NCI-H146 (cell line): ENCODE measurements around the gene ARHGAP28.

Experiments used
- DNase-seq: peaks from one replicate; lab custom pipeline; 2025; lab: John Stamatoyannopoulos, UW

ARHGAP28 gene

DNA sequence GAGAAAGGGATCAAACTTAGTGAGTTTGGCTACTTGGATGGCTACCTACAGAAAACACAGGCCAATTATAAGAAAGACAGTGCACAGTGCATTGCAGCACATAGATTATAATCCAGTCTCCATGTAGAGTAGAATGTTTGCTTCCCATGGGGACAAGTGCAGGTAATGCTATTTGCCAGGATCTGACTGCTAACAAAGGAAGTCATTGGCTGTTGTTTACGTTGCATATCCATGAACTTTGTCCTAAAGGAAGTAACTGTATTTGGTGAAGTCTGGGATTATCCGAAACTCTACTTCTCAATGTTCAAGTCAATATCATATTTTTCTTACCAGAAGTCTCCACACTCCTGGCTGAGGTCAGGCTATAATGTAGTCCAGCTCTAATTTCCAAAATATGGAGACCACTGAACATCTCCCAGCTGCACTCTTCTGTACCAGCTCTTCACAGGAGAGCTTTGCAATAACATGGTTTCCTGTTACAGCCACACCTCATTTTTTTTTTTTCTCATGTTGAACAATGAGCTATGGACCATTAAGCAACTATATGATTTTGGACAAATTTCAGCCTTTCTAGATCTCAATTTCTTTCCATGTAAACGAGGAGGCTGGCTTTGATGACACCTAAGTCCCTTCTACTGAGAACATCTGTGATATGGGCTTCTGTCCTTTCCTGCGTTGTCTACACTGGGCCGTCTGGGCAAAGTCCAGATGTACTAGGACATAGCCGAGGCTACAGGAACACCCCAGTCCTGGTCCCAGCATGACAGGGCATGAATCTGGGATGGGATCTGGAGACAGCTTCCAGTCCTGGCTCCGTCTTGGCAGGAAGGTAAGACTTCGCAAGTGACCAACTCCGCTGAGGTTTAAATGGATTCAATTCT lies 233.3 kb downstream of the ARHGAP28 start:
- DNase-seq = no peak

DNA sequence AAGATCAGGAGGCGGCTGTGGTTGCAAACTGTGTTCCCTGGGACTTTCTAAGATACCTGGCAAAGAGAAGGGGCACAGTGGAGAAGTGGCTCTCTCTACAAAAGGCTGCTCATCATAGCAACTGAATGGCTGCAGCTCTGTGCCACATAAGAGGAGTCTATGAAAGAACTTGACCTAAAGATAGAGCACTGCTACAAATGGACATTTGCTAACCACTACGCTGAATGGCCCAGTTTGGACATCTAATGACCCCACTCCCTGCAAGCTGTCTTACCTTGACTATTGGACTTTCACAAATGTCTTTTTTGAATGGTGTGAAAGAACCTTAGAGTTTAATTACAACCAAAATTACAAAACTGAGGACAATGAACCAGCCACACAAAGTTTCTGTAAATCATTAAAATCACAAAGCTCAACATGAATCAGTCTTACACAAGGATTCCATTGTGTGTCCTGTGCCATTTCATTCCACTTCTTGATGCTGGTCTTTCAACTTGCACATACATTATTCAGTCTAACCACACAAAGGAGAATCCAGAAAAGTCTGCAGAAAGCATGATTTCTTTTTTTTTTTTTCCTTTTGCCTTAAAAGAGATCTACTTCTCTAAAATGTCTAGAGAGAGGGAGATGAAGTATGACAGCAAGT lies 234.1 kb downstream of the ARHGAP28 start:
- no peak for DNase-seq
